Mesenchymal stem cell (in vitro differentiated cells and primary cell): ENCODE data around the gene MRPL27.

Source experiments
- DNase-seq: peaks from one replicate; pipeline ENCODE4 v3.0.0-alpha.2; 2013
- H2AFZ ChIP-seq: one replicate; pipeline ENCODE4 v1.6.1; 2013; ENCODE audit warnings: low read depth, mild to moderate bottlenecking, control low read depth, inconsistent platforms, low read length, moderate library complexity
- H2AK5ac ChIP-seq: 2 replicates; pipeline ENCODE4 v1.6.1; 2013; ENCODE audit warnings: low read length, moderate library complexity, mild to moderate bottlenecking, inconsistent platforms; ENCODE audit not compliant: severe bottlenecking
- H2BK120ac ChIP-seq: one replicate; pipeline ENCODE4 v1.6.1; 2013; ENCODE audit warnings: low read depth, mild to moderate bottlenecking, inconsistent platforms, low read length, moderate library complexity
- H2BK12ac ChIP-seq, 2 experiments: one replicate each; pipeline ENCODE4 v1.6.1; 2013; ENCODE audit warnings: inconsistent platforms in 2 of 2, low read length in 2 of 2, mild to moderate bottlenecking in 2 of 2, moderate library complexity in 2 of 2, control low read depth in 1 of 2
- H2BK15ac ChIP-seq: one replicate; pipeline ENCODE4 v1.6.1; 2013; ENCODE audit warnings: mild to moderate bottlenecking, low read depth, inconsistent platforms; ENCODE audit not compliant: poor library complexity, severe bottlenecking
- H2BK5ac ChIP-seq: 2 replicates; pipeline ENCODE4 v1.6.1; 2013; ENCODE audit warnings: low read depth, mild to moderate bottlenecking, low read length, control low read depth, inconsistent platforms; ENCODE audit not compliant: poor library complexity, severe bottlenecking
- H3K14ac ChIP-seq, 2 experiments: one replicate each; pipeline ENCODE4 v1.6.1; 2013; ENCODE audit warnings: inconsistent platforms in 2 of 2, low read length in 2 of 2, control low read depth in 1 of 2, mild to moderate bottlenecking in 1 of 2, moderate library complexity in 1 of 2
- H3K18ac ChIP-seq, 2 experiments: one replicate each; pipeline ENCODE4 v1.6.1; 2013; ENCODE audit warnings: inconsistent platforms in 2 of 2, low read length in 2 of 2, control low read depth in 1 of 2, low read depth in 1 of 2, mild to moderate bottlenecking in 1 of 2
- H3K23ac ChIP-seq, 2 experiments: one replicate each; pipeline ENCODE4 v1.6.1; 2013; ENCODE audit warnings: inconsistent platforms in 2 of 2, low read length in 2 of 2, mild to moderate bottlenecking in 2 of 2, moderate library complexity in 2 of 2, control low read depth in 1 of 2
- H3K27ac ChIP-seq: 2 replicates; pipeline ENCODE4 v1.5.1; 2013; ENCODE audit warnings: mild to moderate bottlenecking, moderate library complexity, low read length, control low read depth, inconsistent platforms; ENCODE audit not compliant: poor library complexity, severe bottlenecking
- H3K27me3 ChIP-seq, 2 experiments: 2 replicates each; pipeline versions ENCODE4 v1.6.1 to v1.7.0; 2013; ENCODE audit warnings: low read length in 2 of 2, mild to moderate bottlenecking in 2 of 2, moderate library complexity in 2 of 2, control low read depth in 1 of 2, inconsistent platforms in 1 of 2; ENCODE audit not compliant: control insufficient read depth in 1 of 2, insufficient read depth in 1 of 2
- H3K36me3 ChIP-seq, 2 experiments: 2 replicates each; pipeline versions ENCODE4 v1.6.1 to v1.7.0; 2013; ENCODE audit warnings: low read length in 2 of 2, control low read depth in 1 of 2, inconsistent platforms in 1 of 2, low read depth in 1 of 2, mild to moderate bottlenecking in 1 of 2; ENCODE audit not compliant: insufficient read depth in 2 of 2, control insufficient read depth in 1 of 2
- H3K4ac ChIP-seq, 2 experiments: one replicate each; pipeline ENCODE4 v1.6.1; 2013; ENCODE audit warnings: inconsistent platforms in 2 of 2, low read length in 2 of 2, mild to moderate bottlenecking in 2 of 2, moderate library complexity in 2 of 2, control low read depth in 1 of 2, low read depth in 1 of 2
- H3K4me1 ChIP-seq: 2 replicates; pipeline ENCODE4 v1.6.1; 2013; ENCODE audit warnings: low read depth, low read length, control low read depth; ENCODE audit not compliant: control insufficient read depth, insufficient read depth
- H3K4me2 ChIP-seq: 2 replicates; pipeline ENCODE4 v1.6.1; 2013; ENCODE audit warnings: low read length, mild to moderate bottlenecking, inconsistent platforms; ENCODE audit not compliant: poor library complexity, severe bottlenecking
- H3K4me3 ChIP-seq, 2 experiments: 2 replicates each; pipeline versions ENCODE4 v1.5.1 to v1.7.0; 2013; ENCODE audit warnings: low read length in 2 of 2, mild to moderate bottlenecking in 2 of 2, control low read depth in 1 of 2, low read depth in 1 of 2; ENCODE audit not compliant: insufficient read depth in 1 of 2
- H3K79me1 ChIP-seq: replicated peaks from 2 replicates; pipeline ENCODE4 v1.6.1; 2013; ENCODE audit warnings: mild to moderate bottlenecking, control low read depth, low read length, inconsistent platforms; ENCODE audit not compliant: poor library complexity, severe bottlenecking
- H3K9ac ChIP-seq: 2 replicates; pipeline ENCODE4 v1.7.0; 2013; ENCODE audit warnings: mild to moderate bottlenecking, low read length, moderate library complexity
- H3K9me3 ChIP-seq: 2 replicates; pipeline ENCODE4 v1.7.0; 2013; ENCODE audit warnings: mild to moderate bottlenecking, low read length; ENCODE audit not compliant: control insufficient read depth
- H4K8ac ChIP-seq: one replicate; pipeline ENCODE4 v1.6.1; 2013; ENCODE audit warnings: inconsistent platforms, mild to moderate bottlenecking, low read length, moderate library complexity
- H4K91ac ChIP-seq: one replicate; pipeline ENCODE4 v1.6.1; 2013; ENCODE audit warnings: mild to moderate bottlenecking, low read length, inconsistent platforms
- whole genome bisulfite sequencing: methylation state at CpG from one replicate; pipeline ENCODE4 v1.1.7; 2013; ENCODE audit warnings: mixed read lengths; 5-methylcytosine and 5-hydroxymethylcytosine counted together

The MRPL27 gene

DNA sequence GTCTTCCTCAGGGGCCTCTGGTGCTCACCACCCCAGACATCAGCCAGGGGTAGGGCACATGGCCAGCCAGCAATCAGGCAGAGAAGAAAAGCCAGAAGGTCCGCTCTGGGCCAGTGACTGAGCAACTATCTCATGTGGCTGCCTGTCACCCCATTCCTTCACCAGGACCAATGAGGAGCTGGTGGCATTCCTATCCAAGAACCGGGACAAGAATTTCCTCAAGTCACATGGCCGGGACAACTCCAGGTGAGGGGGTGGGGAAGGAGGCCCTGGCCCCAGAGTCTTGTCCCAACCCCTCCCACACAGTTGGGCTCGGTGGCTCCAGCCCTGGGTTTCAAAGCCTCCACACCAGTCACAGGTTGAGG lies 17.7 kb downstream of the MRPL27 start:
- Histone ChIP-seq H3K9ac (no peak overlapping the region), H3K4me3 (no peak overlapping the region), H3K23ac (no peak overlapping the region), H2BK120ac (no peak overlapping the region), H3K4me1 (peaks cover 7% of the 10 kb centered on the region), H3K14ac (no peak overlapping the region), H3K36me3 (peaks cover 78 to 84% of the 10 kb centered on the region in 2 experiments), H2BK12ac (no peak overlapping the region), H2AK5ac (no peak overlapping the region), H3K27me3 (no peaks in the 10 kb centered on the region), H3K27ac (no peak overlapping the region), H3K4me2 (no peak overlapping the region), H4K91ac (no peak overlapping the region), H2AFZ (no peak overlapping the region), H3K9me3 (no peaks in the 10 kb centered on the region), H3K18ac (no peak overlapping the region), H2BK5ac (no peak overlapping the region), H2BK15ac (no peak overlapping the region), H4K8ac (no peak overlapping the region), H3K79me1 (peaks cover 54% of the 10 kb centered on the region), H3K4ac (no peak overlapping the region)
- WGBS = 91% methylated on average over 4 of the region's 4 CpGs
- DNase-seq = no peak

DNA sequence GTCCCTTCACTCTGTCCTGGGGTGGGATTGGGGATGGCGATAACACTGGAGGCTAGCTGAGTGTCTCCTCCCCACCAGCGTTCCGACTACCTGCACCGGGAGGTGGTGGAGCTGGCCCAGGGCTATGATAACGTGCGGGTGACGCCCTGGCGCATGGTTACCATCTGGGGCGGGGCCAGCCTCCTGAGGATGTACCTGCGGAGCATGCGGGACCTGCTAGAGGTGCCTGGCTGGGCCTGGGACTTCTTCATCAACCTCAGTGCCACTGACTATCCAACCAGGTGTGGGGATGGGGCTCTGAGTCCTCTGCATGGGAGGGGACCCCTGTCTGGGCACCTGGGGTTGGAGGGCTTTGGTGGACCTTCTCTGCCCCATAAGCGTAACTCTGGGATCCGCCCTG lies 18.2 kb downstream of the MRPL27 start:
- Histone ChIP-seq H2BK12ac (no peak overlapping the region), H4K8ac (no peak overlapping the region), H2AK5ac (no peak overlapping the region), H3K9me3 (no peaks in the 10 kb centered on the region), H4K91ac (no peak overlapping the region), H3K36me3 (peaks cover 76 to 78% of the 10 kb centered on the region in 2 experiments), H2AFZ (no peak overlapping the region), H3K18ac (no peak overlapping the region), H3K79me1 (peaks cover 54% of the 10 kb centered on the region), H2BK5ac (no peak overlapping the region), H3K4me1 (peaks cover 7% of the 10 kb centered on the region), H2BK120ac (no peak overlapping the region), H3K14ac (no peak overlapping the region), H3K23ac (no peak overlapping the region), H3K27me3 (no peaks in the 10 kb centered on the region), H3K4me2 (no peak overlapping the region), H3K27ac (no peak overlapping the region), H3K4ac (no peak overlapping the region), H3K9ac (no peak overlapping the region), H2BK15ac (no peak overlapping the region), H3K4me3 (no peak overlapping the region)
- WGBS = 98% methylated on average over 13 of the region's 13 CpGs
- no peak for DNase-seq

DNA sequence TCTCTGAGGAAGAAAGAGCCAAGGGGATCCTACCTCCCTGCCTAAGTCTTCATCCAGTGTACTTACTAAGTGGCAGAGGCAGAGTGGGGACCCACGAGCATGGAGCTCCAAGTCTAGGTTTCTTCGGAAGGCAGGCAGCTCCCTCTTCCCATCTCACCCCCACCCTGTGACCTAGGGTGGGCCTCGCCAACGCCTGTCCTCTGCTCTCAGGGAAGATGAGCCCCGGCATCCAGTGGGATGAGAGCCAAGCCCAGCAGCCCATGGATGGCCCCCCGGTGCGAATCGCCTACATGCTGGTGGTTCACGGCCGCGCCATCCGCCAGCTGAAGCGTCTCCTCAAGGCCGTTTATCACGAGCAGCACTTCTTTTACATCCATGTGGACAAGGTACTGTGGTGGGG lies 18.8 kb downstream of the MRPL27 start:
- Histone ChIP-seq H3K27me3 (no peaks in the 10 kb centered on the region), H2AFZ (no peak overlapping the region), H3K4ac (no peak overlapping the region), H2AK5ac (no peak overlapping the region), H3K9ac (no peak overlapping the region), H2BK12ac (no peak overlapping the region), H3K4me1 (peaks cover 7% of the 10 kb centered on the region), H3K14ac (no peak overlapping the region), H3K4me3 (no peak overlapping the region), H3K27ac (no peak overlapping the region), H2BK120ac (no peak overlapping the region), H4K91ac (no peak overlapping the region), H3K9me3 (no peaks in the 10 kb centered on the region), H3K4me2 (no peak overlapping the region), H3K18ac (no peak overlapping the region), H4K8ac (no peak overlapping the region), H2BK5ac (no peak overlapping the region), H3K79me1 (peaks cover 57% of the 10 kb centered on the region), H3K23ac (no peak overlapping the region), H3K36me3 (peaks cover 71 to 73% of the 10 kb centered on the region in 2 experiments), H2BK15ac (no peak overlapping the region)
- 95% methylated on average over 15 of the region's 15 CpGs for WGBS
- DNase-seq = no peak

DNA sequence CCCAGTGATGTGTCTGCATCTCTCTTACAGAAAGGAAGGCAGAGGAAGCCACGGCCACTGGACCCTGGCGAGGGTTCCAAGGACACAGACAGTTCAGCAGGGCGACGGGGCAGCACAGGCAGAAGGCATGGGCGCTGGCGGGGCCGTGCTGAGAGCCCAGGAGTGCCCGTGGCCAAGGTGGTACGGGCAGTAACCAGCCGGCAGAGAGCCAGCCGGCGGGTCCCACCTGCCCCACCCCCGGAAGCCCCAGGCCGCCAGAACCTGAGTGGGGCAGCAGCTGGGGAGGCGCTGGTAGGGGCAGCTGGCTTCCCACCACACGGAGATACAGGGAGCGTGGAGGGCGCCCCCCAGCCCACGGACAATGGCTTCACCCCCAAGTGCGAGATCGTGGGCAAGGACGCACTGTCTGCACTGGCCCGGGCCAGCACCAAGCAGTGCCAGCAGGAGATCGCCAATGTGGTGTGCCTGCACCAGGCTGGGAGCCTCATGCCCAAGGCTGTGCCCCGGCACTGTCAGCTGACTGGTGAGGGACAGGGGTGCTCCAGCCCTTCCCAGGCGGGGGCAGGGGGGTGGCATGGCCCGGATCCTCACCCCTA lies 19.3 kb downstream of the MRPL27 start:
- no peak overlapping the region for H4K8ac ChIP-seq
- H3K4me2 ChIP-seq = no peak overlapping the region
- no peak overlapping the region for H4K91ac ChIP-seq
- no peak overlapping the region for H3K4me3 ChIP-seq
- H3K9ac ChIP-seq = no peak overlapping the region
- H2BK15ac ChIP-seq = no peak overlapping the region
- DNase-seq = no peak
- H3K9me3 ChIP-seq = no peaks in the 10 kb centered on the region
- no peak overlapping the region for H2BK120ac ChIP-seq
- no peaks in the 10 kb centered on the region for H3K27me3 ChIP-seq
- H2AK5ac ChIP-seq = no peak overlapping the region
- no peak overlapping the region for H3K18ac ChIP-seq
- 98% methylated on average over 26 of the region's 27 CpGs for WGBS
- H3K79me1 ChIP-seq = peaks cover 57% of the 10 kb centered on the region
- H3K36me3 ChIP-seq = peaks cover 66 to 71% of the 10 kb centered on the region in 2 experiments
- H3K4me1 ChIP-seq = peaks cover 11% of the 10 kb centered on the region
- no peak overlapping the region for H2BK12ac ChIP-seq
- H2BK5ac ChIP-seq = no peak overlapping the region
- no peak overlapping the region for H3K4ac ChIP-seq
- no peak overlapping the region for H3K14ac ChIP-seq
- no peak overlapping the region for H2AFZ ChIP-seq
- H3K27ac ChIP-seq = no peak overlapping the region
- H3K23ac ChIP-seq = no peak overlapping the region
